Stimulated activated CD4-positive, alpha-beta T cell treated with anti-CD3 and anti-CD28 coated beads, Interleukin-15, amount 100 ng/mL, for 48 hours (primary cell): ENCODE results near the gene MROH8.
"Not testable (repeated sequence)": the region's sequence is repeated elsewhere in the genome, so short reads cannot be mapped to it uniquely, and the experiment has no call there.

Experiments used
- DNase-seq, 2 donors: peaks; one replicate each; pipeline ENCODE4 v3.0.0-alpha.2; 2020; ENCODE audit warnings: low read depth in 2 of 2

MROH8 gene

GRCh38 chr20:37090407-37090806 lies 88.9 kb downstream of the MROH8 start:
- DNase-seq = no peak

GRCh38 chr20:37081717-37082289 lies 97.5 kb downstream of the MROH8 start:
- no peak for DNase-seq

- DNase-seq = no peak
Observed at GRCh38 chr20:37077009-37077408, 102.3 kb downstream of the MROH8 start.

- no peak for DNase-seq
Observed at GRCh38 chr20:37075932-37076685, 103.2 kb downstream of the MROH8 start.

- no peak for DNase-seq
Observed at GRCh38 chr20:37072293-37073196, 106.8 kb downstream of the MROH8 start.

GRCh38 chr20:37071481-37071911 lies 107.9 kb downstream of the MROH8 start:
- DNase-seq = no peak

- not testable (repeated sequence) for DNase-seq
Observed at GRCh38 chr20:37069563-37069962, 109.8 kb downstream of the MROH8 start.

- DNase-seq = no peak
Observed at GRCh38 chr20:37066168-37066567, 113.2 kb downstream of the MROH8 start.

- DNase-seq = no peak
Observed at GRCh38 chr20:37055276-37055675, 124.1 kb downstream of the MROH8 start.

GRCh38 chr20:37053230-37053950 lies 126.0 kb downstream of the MROH8 start:
- DNase-seq = no peak
